ENCODE measurements around the gene COL9A3.

COL9A3 gene

DNA sequence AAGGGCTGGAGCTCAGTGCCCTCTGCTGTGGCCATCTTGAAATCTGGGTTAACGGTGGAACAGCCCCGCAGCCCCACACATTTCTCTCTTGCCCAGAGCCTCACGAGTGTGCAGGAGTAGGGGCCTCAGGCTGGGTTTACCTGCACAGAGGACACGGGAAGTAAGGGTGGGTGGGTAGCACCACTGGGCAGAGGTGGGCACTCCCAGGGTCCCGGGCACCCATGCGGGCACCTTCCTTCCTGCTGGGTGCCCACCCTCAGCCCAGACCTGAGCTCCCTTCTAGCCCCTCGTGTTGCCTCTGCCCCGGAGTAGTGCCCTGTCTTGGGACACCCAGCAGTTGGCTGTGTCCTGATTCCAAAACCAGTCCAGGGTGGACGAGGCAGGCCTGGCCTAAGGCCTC lies 11.2 kb downstream of the COL9A3 start:
- H3K4me1 ChIP-seq (ENCODE audit: low read depth, poor library complexity, severe bottlenecking), result peaks cover 38% of the 10 kb centered on the region

GRCh38 chr20:62828511-62829230 lies 11.8 kb downstream of the COL9A3 start:
- Histone ChIP-seq H3K4me3 (IDR thresholded peaks at IDR 0.05; ENCODE audit: insufficient read depth, low read depth, low read length) (no peak overlapping the region), H3K27ac (no peak overlapping the region), H4K20me1 (ENCODE audit: insufficient read depth) (no peaks in the 10 kb centered on the region), H3K27me3 (ENCODE audit: insufficient read depth, low read depth) (no peaks in the 10 kb centered on the region), H3K36me3 (ENCODE audit: insufficient read depth) (no peaks in the 10 kb centered on the region), H2AFZ (ENCODE audit: low read depth) (no peak overlapping the region), H3K4me1 (ENCODE audit: low read depth, poor library complexity, severe bottlenecking) (peaks cover 38% of the 10 kb centered on the region), H3K9ac (no peak overlapping the region), H3K4me2 (no peak overlapping the region), H3K79me2 (ENCODE audit: insufficient read depth, low read depth) (no peaks in the 10 kb centered on the region)
- TF ChIP-seq, protein P1, sequence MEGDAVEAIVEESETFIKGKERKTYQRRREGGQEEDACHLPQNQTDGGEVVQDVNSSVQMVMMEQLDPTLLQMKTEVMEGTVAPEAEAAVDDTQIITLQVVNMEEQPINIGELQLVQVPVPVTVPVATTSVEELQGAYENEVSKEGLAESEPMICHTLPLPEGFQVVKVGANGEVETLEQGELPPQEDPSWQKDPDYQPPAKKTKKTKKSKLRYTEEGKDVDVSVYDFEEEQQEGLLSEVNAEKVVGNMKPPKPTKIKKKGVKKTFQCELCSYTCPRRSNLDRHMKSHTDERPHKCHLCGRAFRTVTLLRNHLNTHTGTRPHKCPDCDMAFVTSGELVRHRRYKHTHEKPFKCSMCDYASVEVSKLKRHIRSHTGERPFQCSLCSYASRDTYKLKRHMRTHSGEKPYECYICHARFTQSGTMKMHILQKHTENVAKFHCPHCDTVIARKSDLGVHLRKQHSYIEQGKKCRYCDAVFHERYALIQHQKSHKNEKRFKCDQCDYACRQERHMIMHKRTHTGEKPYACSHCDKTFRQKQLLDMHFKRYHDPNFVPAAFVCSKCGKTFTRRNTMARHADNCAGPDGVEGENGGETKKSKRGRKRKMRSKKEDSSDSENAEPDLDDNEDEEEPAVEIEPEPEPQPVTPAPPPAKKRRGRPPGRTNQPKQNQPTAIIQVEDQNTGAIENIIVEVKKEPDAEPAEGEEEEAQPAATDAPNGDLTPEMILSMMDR (conservative IDR thresholded peaks at IDR 0.05; ENCODE audit: low read depth, low read length), result no peak

More for the DNA sequence above, 11.2 kb downstream of the COL9A3 start:
- Histone ChIP-seq H3K4me2 (no peak overlapping the region), H4K20me1 (ENCODE audit: insufficient read depth) (no peaks in the 10 kb centered on the region), H2AFZ (ENCODE audit: low read depth) (no peak overlapping the region), H3K4me3 (IDR thresholded peaks at IDR 0.05; ENCODE audit: insufficient read depth, low read depth, low read length) (no peak overlapping the region), H3K27ac (no peak overlapping the region), H3K36me3 (ENCODE audit: insufficient read depth) (no peaks in the 10 kb centered on the region), H3K79me2 (ENCODE audit: insufficient read depth, low read depth) (no peaks in the 10 kb centered on the region), H3K9ac (no peak overlapping the region), H3K27me3 (ENCODE audit: insufficient read depth, low read depth) (no peaks in the 10 kb centered on the region)
- TF ChIP-seq, protein P1 (conservative IDR thresholded peaks at IDR 0.05; ENCODE audit: low read depth, low read length), result no peak

DNA sequence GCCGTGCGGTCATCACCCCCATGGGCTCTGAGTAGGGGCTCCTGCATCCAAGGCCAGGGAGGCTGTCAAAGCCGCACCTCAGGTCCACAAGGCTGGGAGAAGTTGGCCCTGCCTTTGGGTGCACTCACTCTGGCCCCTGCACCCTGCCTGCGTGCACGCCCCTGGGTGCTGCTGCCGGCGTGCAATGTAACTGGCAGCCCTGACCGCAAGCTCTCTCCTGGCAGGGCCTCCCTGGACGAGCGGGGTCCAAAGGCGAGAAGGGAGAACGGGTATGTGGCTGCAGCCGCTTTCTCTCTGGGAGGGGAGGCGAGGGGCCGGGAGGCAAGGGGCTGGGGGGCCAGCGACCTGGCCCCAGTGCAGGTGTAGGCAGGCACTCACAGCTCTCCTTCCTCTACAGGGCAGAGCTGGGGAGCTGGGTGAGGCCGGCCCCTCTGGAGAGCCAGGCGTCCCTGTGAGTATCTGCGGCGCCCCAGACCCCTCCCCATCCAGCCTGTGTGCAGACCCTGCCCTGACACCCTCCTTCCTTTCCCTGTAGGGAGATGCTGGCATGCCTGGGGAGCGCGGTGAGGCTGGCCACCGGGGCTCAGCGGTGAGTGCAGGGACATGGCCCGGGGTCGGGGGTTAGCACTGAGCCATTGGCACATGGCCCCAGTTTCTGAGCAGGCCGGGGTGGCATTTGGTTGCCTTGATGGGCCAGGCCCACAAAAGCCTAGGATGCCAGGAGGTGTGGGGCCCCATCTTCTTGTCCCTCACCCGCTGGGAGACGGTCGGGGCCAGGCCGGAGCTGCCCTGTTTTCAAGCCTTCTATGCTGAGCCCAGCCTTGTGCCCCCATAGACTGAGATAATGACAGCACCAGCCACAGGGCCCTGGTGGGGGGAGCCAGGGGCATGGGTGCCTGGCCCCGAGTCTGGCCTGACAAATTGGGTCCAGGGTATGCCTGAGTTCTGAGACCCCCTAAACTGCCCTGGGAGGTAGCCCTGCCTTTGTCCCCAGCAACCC lies 12.7 kb downstream of the COL9A3 start:
- Histone ChIP-seq H3K4me2 (no peak overlapping the region), H3K79me2 (ENCODE audit: insufficient read depth, low read depth) (no peaks in the 10 kb centered on the region), H3K9ac (no peak overlapping the region), H3K36me3 (ENCODE audit: insufficient read depth) (no peaks in the 10 kb centered on the region), H3K27me3 (ENCODE audit: insufficient read depth, low read depth) (no peaks in the 10 kb centered on the region), H4K20me1 (ENCODE audit: insufficient read depth) (no peaks in the 10 kb centered on the region), H3K27ac (no peak overlapping the region), H3K4me3 (IDR thresholded peaks at IDR 0.05; ENCODE audit: insufficient read depth, low read depth, low read length) (no peak overlapping the region), H2AFZ (ENCODE audit: low read depth) (no peak overlapping the region), H3K4me1 (ENCODE audit: low read depth, poor library complexity, severe bottlenecking) (peaks cover 42% of the 10 kb centered on the region)
- TF ChIP-seq, protein P1 (conservative IDR thresholded peaks at IDR 0.05; ENCODE audit: low read depth, low read length), result no peak

- no peaks in the 10 kb centered on the region for H3K36me3 ChIP-seq (ENCODE audit: insufficient read depth)
Measured at GRCh38 chr20:62830251-62830650, 13.4 kb downstream of the COL9A3 start.

More at GRCh38 chr20:62830251-62830650, 13.4 kb downstream of the COL9A3 start:
- peaks cover 39% of the 10 kb centered on the region for H3K4me1 ChIP-seq (ENCODE audit: low read depth, poor library complexity, severe bottlenecking)
- no peak overlapping the region for H2AFZ ChIP-seq (ENCODE audit: low read depth)
- H3K4me2 ChIP-seq, result no peak overlapping the region
- no peaks in the 10 kb centered on the region for H3K79me2 ChIP-seq (ENCODE audit: insufficient read depth, low read depth)
- no peaks in the 10 kb centered on the region for H4K20me1 ChIP-seq (ENCODE audit: insufficient read depth)
- H3K9ac ChIP-seq, result no peak overlapping the region
- no peaks in the 10 kb centered on the region for H3K27me3 ChIP-seq (ENCODE audit: insufficient read depth, low read depth)
- H3K27ac ChIP-seq, result no peak overlapping the region
- no peak overlapping the region for H3K4me3 ChIP-seq (IDR thresholded peaks at IDR 0.05; ENCODE audit: insufficient read depth, low read depth, low read length)
- TF ChIP-seq, protein P1 (conservative IDR thresholded peaks at IDR 0.05; ENCODE audit: low read depth, low read length), result no peak
